GM21447 (cell line): Measurements from ENCODE around the gene NIFK.

Experiments used
- ATAC-seq: cut with Tn5 transposase; IDR thresholded peaks from one replicate; pipeline ENCODE4 v1.9.1; 2021; ENCODE audit not compliant: unreplicated experiment

The NIFK gene

DNA sequence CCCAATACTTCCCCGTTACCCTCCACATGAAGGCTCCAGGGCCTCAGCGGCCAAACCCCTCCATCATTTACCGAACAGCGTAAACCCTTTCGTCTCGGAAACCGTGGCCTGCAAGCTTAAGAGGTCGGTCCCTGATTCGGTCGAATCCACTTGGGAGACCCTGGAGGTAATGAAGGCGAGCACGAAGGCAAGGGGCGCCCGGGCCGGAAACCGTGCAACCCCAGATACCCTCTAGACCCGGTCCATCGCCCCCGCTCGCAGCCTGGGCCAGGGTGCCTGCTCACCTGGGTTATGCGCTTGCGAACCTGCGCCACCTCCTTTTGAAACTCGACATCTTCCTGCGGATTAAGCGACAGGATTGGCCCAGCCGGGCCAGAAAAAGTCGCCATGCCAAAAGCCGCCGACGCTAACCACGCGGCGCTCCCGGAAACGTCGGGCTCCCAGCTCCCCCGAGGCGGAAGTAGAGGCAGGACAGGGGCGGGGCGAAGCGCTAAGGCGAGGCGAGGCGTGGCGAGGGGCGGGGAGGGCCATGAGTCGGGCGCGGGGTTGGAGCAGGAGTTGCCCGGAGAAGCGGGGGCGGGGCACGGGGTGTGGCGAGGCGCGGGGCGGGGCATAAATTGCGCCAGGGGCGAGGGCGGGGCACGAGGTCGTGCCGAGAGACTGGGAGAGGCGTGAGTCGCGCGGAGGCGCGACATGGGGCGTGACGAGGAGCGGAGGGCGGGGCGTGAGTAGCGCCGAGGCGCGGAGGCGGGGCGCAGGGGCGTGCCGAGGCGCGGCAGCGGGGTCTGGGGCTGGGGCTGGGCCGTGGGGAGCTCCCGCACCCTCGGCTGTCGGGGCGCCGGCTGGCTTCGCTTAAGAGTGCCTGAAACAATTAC is at the start of gene NIFK:
NIFK (minus strand) TSS at position 414 of the 875 bp plus-strand sequence; CDS start at position 389, 25 bp downstream.
- peak; percentile 95 for ATAC-seq

DNA sequence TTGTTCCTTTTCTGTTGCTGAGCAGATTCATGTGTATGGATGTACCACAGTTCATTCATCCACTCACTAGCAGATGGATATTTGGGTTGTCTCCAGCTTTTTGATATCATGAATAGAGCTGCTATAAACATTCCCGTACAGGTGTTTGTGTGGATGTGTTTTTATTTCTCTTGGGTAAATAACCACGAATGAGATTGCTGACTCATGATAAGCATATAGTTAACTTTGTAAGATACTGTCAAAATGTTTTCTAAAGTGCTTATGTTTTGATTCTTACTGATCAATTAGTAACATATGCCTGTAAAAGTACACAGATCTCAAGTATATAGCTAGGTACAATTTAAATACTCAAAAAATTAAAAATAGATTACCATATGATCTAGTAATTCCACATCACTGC is 46.5 kb upstream of the NIFK start:
- ATAC-seq, result no peak

DNA sequence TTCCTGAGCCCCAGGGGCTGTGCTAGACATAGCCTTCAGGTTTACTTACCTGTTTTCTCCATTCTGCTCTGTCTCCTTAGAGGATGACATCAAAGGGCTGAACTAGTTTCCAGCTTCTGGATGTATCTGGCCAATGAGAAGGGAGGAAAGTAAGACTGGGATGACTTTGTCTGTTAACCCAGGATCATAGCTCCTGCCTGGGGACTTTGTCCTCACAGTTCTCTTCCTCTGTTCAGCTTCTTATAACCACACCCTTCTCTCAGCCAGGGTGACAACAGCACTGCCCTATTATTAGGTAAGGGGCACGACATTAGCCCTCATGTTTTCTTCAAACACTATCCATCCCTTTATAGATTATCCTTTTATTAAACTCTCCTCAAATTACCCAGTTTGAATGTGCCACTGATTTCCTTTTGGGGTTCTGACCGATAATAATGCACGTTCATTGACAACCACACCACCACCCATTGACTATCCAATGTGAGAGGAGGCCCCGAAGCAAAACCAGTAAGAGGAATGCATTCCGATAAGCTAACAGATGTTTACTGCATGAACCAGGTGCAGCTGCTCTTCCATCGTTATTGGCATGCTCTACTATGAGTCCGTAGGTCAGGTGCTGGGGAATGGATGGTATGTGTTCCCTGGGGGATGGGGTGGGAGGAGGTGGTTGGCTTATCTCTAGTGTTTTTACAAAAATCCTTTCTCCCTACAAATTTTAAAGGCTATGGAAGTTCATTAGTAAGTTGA is 42.2 kb upstream of the NIFK start:
- ATAC-seq, result no peak

DNA sequence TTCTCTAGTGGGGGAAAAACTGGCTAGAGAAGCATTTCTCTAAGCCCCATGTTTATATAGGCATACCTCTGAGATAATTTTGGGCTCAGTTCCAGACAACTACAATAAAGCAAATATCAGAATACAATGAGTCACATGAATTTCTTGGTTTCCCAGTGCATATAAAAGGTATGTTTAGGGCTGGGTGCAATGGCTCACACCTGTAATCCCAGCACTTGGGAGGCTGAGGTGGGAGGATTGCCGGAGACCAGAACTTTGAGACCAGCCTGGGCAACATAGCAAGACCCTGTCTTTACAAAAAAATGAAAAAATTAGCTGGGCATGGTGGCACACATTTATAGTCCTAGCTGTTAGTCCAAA is 41.0 kb upstream of the NIFK start:
- no peak for ATAC-seq

DNA sequence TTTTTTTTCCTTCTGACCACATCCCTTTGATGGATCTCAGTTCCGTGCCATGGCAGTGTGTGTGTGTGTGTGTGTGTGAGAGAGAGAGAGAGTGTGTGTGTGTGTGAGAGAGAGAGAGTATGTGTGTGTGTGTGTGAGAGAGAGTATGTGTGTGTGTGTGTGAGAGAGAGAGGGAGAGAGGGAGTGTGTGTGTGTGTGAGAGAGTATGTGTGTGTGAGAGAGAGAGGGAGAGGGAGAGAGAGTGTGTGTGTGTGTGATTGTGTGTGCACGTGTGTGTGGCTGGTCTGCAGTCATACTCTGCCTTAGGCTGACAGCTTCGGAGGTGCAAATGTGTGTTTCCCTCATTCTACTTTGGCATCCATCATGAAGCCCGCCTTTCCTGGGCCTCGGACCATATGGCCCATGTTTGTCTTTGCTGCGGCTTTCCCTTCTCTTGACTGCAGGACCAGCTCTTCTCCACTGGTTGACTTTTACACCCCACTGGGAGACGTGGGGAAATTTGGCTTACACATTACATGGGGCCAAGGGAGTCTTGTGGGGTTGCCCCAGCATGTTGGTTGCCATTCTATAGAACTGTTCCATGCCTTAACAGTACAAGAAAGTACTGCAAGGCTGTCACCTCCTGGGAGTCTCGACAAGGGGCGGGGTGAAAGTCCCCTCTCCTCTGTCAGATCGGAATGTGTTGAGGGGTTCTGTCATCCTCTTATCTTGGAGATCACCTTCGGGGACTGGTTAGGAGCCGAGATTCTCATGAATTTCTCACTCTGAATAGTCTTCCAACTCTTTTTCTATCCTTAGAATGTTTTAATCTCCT is 40.4 kb upstream of the NIFK start:
- ATAC-seq, result no peak

DNA sequence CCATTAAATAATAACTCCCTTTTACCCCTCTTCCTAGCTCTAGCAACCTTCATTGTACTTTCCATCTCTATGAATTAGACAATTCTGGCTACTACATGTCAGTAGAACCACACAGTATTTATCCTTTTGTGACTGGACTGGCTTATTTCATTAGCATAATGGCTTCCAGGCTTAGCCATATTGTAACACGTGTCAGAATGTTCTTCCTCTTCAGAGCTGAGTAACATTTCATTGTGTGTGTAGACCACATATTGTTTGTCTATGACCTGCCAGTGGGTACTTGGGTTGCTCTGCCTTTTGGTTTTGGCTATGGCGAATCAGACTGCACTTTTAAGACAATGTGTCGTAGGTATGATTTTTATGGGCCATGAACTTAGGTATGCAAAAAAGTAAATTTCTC is 39.7 kb upstream of the NIFK start:
- ATAC-seq, result no peak

DNA sequence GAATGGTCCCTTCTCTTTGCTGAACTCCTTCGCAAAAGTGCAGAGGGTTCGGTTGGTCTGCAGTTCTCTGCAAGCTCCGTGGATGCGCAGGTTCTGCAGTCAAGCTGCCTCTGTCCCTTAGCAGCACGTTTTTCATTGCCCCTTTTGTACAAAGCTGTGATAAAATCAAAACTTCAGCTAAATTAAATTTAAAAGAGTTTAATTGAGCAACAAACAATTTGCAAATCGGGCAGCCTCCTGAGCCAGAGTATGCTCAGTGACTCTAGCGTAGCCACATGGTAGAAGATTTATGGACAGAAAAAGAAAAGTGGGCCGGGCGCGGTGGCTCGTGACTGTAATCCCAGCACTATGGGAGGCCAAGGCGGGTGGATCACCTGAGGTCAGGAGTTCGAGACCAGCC is 37.6 kb upstream of the NIFK start:
- ATAC-seq, result no peak

DNA sequence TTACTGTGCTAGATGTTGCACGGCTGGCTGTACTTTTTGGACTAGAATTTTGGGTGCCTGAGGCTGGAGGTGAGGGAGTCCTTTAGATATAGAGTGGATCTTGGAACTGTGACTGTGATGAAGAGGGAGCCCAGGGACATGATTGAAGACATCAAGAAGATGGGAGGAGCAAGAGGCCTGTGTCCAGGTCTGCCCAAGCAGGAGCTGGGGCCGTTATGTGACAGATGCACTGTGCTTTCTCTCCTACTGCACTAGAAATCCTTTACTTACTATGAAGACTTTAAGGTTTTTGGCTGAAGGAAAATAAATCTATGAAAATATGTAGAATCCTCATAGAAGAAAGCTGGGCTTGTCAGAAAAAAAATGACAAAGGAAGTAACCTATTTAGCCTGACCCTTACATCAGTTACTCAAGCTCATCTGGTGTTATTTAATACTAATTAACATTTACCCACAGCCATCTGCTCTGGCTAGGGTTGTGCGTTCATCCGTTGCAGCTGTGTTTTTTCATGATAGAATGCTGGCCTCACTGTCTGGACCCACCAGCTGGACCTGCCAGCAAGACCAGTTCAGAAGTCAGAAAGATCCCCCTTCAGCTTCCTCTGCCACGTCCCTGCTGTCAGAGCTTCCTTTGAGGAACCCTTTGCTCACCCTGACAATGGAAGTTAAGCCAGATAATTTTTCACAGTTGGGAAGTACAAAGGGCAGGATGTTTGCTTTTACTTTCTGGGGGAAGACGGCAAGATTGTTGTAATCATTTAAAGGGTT is 35.5 kb upstream of the NIFK start:
- ATAC-seq, result no peak

DNA sequence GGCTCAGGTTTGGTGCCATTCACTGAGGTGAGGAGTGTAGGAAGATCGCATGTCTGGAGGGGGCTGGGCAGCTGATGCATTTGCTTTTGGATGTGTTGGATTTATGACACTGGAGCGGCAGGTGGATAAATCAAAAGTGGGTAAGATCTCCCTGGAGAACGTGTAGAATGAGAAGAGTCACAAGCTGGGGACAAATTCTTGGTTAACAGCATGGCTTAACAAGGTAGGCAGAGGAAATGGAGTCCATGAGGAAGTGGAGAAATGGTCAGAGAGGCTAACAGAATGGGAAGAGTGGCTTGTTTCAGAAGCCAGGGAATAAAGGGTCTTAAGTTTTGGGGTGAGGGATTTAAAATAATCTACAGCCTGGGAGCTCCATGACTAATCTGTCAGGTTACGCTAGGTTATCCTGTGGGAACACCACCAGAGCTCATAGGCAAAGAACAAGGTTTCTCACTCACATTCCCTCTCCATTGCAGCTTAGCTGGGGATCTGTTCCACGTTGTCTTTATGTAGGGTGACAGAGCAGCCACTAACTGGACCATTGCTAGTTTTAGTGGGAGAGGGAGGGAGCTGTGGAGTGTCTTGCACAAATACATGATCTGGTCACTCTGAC is 31.6 kb upstream of the NIFK start:
- no peak for ATAC-seq

DNA sequence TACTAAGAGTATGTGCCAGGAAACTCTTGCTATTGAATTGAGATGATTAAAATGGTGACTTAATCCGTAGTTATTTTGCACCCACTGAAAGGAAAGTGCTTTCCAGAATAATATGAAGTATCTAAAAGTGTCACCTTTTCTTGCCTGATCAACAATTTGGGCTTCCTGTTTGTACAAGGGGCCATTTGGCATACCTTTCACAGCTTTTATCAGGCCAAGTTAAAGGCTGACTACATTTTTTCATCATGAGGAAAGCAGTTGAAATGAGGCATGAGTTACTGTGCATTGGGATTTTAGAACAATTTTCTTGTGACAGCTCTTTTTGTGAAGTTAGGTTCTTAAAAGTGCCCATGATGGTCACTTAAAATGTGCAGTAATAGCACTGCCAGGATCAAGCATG is 29.9 kb upstream of the NIFK start:
- ATAC-seq, result no peak

DNA sequence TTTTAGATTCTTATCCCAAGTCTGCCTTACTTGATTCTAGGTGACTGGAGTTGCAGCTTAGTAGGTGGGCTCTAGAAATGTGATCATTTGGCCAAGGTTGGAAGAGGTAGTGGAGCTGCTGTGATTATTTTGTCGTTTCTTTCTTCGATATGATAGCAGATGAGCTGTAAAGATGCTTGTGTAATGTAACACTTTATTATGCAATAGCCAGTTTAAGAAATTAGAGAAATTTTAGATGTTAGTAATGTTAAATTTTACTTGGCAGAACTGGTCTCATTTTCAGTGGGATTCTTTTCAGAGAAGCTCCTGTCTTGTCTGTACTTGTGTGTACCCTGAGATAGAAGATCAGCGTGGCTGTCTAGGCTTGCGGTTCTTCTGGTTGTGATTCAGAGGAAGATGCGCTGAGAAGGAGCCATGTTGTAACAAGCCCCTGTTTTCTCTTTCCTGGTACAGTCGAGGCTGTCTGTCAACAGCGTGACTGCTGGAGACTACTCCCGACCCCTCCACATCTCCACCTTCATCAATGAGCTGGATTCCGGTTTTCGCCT is 28.1 kb upstream of the NIFK start:
- no peak for ATAC-seq

DNA sequence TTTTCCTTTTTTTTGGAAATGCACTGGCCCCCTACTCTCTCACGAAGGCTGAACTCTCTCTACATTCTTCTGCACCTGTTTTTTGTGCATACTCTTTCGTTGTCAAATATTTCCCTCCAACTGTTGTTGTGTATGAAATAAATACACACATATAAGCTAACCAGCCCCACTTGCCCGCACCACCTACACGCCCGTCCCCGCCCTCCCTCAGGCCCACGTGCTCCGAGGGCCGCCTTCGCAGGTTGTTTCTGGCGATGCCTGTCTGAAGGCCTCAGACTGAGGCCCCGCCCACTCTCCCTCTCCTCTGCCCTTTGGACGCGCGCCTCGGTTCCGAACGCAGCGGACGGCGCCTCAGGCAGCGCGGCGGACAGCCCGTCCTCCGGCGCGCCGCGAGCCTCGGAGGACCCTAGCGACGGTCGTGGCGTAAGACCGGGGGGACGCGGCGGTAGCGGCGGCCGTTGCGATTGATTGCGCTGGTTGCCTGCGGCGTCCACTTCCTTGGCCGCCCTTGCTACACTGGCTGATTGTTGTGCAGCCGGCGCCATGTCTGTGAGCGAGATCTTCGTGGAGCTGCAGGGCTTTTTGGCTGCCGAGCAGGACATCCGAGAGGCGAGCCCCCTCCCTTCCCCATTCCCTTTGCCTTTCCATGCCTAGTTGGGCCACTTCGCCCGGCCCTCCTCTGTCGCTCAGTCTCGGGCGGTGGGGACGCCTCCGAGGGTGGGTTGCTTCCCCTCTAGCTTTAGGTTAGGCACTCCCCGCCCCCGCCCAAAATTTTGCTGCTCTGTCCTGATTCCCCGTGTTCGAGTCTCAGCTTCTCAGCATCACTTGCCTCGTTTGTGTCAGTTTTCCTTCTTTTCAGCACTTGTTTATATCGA is 18.8 kb upstream of the NIFK start, which contains the start of gene TSN:
TSN (plus strand) TSS at position 415 of the 875 bp plus-strand sequence; CDS start at position 544, 129 bp downstream.
- ATAC-seq, result peak; percentile 99

DNA sequence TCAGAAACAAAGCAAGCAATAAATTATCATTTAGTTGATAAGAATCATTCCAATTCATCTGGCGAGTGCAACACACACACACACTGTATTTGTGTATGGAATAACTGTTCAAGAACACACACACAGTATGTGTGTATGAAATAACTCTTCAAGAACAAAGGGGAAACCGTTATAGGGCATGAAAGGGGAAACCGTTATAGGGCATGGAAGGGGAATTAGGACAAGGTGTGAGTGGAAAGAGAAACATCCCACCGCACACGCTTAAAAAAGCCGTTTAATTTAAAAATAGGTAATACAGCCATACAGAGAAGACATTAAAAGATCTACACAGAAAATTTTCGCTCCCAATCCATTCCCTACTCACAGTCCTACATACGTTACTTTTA is 18.2 kb upstream of the NIFK start:
- ATAC-seq, result no peak

DNA sequence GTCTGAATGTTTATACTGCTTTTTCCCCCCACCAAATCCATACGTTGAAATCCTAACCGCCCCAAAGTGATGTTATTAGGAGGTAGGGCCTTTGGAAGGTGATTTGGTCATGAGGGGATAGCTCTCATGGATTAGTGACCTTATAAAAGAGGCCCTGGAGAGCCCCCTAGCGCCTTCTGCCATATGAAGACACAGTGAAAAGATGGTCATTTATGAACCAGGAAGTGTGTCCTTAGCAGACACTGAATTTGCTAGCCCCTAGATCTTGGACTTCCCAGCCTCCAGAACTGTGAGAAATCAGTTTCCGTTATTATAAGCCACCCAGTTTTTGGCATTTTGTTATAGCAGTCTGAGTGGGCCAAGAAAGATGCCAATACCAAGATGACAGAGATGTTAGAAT is 11.5 kb upstream of the NIFK start:
- no peak for ATAC-seq

DNA sequence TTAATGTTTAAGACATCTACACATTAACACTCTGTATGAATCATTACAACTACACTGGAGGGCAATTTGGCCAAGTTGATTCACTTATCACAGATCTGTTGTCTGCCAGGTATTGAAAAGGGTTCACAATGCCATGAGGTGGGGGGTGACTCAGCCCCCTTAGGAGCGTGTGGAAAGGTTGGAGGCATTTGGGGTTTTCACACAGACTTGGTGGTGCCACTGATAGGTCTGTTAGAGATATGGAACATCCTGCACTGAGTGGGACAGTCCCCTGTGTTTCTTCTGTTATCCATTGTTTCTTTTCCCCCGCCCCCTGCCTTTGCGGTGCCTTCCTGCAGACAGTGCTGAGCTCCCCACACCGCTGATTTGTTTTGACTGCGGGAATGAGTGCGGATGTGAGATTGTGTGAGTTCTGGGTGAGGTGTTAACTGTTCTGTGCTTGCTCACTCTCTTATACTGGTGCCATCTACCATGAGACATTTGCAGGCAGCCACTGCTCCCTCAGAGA is 9.4 kb upstream of the NIFK start:
- no peak for ATAC-seq

DNA sequence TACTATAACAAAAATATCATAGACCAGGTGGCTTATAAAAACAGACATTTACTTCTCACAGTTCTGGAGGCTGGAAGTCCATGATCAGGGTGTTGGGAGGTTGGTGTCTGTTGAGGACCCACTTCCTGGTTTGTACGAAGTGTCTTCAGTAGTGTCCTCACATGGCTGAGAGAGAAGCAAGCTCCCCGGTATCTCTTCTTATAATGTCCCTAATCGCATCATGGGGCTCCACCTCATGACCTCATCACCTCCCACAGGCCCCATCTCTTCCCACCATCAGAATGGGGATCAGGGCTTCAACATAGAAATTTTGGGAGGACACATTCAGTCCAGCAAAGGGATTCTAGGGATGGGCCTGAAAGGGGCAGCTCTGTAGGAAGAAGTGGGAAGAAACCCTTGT is 4.8 kb upstream of the NIFK start:
- ATAC-seq, result no peak

DNA sequence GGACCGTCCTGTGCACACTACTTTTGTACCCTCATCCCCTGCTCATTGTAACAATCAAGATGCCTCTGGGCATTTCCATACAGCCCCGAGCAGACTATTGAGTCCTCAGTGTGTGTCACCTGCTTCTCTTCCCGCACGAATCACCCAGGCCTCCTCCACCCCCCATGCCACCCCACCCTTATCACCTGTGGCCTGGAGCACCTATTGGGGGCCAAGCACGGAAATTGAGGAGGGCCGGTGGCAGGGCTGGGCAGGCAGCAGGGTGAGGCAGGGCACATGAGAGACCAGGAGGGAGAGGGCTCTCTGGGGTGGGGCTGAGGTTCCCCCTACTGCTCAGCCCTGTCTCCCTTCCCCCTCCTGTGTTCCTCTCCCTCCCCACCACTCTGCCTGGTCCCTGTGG is 4.3 kb upstream of the NIFK start:
- ATAC-seq, result no peak

DNA sequence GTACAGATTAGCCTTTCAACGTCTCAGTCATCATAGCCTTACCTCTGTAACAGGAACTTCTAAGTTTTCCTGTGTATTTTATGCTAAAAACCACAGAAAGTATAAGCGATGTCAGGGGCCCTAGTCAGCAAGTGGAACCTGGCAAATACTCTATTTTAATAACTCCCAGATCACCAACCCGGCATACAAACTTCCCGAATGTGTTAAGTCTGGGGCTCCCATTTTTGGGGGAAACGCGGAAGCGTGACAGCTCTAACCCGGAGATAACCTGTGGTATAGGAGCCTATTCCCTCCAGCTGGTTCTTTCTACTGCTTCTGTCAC is 574 bp downstream of the NIFK start:
- ATAC-seq, result no peak

DNA sequence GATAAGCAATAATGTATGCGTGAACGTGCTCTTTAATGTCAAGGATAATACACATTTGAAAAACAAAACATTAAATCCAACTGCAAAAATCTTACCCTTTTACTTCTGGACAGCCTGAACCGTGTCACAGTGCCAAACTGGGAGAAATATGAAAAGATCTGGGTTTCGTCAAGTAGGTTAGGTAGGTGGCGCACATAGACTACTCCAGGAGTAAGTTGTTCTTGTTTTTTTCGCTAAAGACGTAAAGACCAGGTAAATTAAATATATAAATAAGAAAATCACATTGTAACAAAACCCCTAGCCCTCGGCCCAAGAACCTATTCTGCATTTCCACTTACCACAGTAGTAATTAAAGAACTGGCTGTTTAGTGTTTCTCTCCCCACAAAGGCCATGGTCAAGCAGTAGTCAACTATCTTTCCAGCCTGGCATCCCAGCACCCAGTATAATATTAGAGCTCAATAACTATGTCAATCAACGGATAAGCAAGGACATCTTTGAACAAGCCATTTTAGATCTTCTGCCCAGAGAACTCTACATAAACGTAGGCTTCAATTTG is 1.1 kb downstream of the NIFK start:
- no peak for ATAC-seq
